Fibroblast of villous mesenchyme (primary cell): ENCODE measurements around the gene ATP8A2. TPM values are rescaled to one million over a fixed set of nuclear protein-coding genes. Genes with fewer than 3 reads are reported as not detected.
"Not testable (repeated sequence)": the region's sequence is repeated elsewhere in the genome, so short reads cannot be mapped to it uniquely, and the experiment has no call there.

Experiments
- DNase-seq: peaks from one replicate; pipeline ENCODE4 v3.0.0-alpha.2; 2010; ENCODE audit warnings: low read depth
- H3K4me3 ChIP-seq: 2 replicates; pipeline ENCODE4 v1.5.1; 2011; ENCODE audit warnings: low read depth, mild to moderate bottlenecking, low read length
- total RNA-seq: library from RNA; depleted of rRNA; stranded (reverse); fragments of >200 nt; gene quantifications from 2 replicates; pipeline ENCODE4 v1.2.3, GENCODE V29; 2012
- TF ChIP-seq, protein P1 (sequence below): IDR thresholded peaks from 2 replicates; pipeline ENCODE4 v1.5.1; 2012; ENCODE audit warnings: low read depth, mild to moderate bottlenecking, low read length; ENCODE audit not compliant: insufficient read depth

Gene ATP8A2
- total RNA-seq, 1 donor: under 0.01 TPM

- H3K4me3 ChIP-seq: no peak overlapping the region
- no peak for DNase-seq
- TF ChIP-seq, protein P1, sequence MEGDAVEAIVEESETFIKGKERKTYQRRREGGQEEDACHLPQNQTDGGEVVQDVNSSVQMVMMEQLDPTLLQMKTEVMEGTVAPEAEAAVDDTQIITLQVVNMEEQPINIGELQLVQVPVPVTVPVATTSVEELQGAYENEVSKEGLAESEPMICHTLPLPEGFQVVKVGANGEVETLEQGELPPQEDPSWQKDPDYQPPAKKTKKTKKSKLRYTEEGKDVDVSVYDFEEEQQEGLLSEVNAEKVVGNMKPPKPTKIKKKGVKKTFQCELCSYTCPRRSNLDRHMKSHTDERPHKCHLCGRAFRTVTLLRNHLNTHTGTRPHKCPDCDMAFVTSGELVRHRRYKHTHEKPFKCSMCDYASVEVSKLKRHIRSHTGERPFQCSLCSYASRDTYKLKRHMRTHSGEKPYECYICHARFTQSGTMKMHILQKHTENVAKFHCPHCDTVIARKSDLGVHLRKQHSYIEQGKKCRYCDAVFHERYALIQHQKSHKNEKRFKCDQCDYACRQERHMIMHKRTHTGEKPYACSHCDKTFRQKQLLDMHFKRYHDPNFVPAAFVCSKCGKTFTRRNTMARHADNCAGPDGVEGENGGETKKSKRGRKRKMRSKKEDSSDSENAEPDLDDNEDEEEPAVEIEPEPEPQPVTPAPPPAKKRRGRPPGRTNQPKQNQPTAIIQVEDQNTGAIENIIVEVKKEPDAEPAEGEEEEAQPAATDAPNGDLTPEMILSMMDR: no peak
Measured at GRCh38 chr13:25507841-25508240, 136.1 kb downstream of the ATP8A2 start.

DNA sequence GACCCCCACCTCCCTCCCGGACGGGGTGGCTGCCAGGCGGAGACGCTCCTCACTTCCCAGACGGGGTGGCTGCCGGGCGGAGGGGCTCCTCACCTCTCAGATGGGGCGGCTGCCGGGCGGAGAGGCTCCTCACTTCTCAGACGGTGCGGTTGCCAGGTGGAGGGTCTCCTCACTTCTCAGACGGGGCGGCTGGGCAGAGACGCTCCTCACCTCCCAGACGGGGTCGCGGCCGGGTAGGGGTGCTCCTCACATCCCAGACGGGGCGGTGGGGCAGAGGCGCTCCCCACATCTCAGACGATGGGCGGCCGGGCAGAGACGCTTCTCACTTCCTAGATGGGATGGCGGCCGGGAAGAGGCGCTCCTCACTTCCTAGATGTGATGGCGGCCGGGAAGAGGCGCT lies 141.3 kb downstream of the ATP8A2 start:
- H3K4me3 ChIP-seq, DNase-seq: not testable (repeated sequence)

DNA sequence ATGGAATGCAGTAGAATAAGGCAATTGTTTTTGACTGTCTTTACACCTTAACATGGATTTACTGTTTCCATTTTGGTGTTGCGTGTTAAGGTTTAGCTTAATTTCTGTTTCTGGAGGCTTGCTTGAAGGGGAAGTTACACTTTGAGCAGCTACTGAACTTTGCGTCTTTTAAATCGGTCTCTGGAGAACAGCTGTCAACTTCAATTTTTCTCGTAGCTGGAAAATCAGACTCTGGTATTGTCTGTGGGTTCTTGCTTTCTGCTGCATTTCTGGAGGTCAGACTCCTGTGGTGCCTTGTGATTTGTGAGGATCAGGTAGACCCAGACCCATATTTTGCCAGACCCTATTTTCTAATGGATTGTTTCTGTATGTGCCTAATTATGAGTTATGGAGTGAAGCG lies 146.7 kb downstream of the ATP8A2 start:
- no peak overlapping the region for H3K4me3 ChIP-seq
- TF ChIP-seq, protein P1: no peak
- no peak for DNase-seq

DNA sequence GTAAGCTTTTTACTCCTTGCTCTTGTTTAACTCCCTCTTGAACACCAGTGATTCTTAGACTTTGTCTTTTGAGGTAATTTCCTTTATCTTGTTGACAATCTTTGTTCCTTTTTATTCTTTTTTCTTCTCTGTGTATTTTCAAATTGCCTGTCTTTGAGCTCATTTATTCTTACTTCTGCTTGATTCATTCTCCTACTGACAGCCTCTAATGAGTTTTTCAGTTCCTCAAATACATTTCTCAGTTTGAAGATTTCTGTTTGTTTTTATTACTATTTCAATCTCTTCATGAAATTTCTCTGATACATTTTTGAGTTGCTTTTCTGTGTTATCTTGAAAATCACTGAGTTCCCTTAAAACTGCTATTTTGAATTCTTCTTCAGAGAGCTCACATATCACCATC lies 154.1 kb downstream of the ATP8A2 start:
- DNase-seq: no peak
- no peak overlapping the region for H3K4me3 ChIP-seq
- TF ChIP-seq, protein P1: no peak

- no peak for DNase-seq
- H3K4me3 ChIP-seq: no peak overlapping the region
- TF ChIP-seq, protein P1: no peak
Measured at GRCh38 chr13:25528266-25528665, 156.5 kb downstream of the ATP8A2 start.

DNA sequence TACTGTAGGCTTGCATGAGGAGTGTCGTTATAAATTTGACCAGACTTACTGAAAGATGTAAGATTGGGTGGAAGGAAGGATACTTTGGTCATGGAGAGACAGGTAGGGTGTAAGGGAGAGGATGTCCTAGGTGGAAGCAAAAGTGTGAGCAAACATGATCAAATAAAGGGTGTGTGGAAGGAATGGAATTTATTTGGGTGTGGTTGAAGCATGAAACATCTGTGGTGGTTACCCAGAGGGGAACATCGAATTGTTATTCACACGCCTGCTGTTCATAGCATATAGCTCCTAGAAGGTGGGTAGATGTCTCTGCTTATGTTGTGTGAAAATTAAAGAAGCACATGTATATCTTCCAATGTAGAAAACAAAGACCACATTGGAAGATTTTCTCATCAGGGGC lies 157.7 kb downstream of the ATP8A2 start:
- H3K4me3 ChIP-seq: no peak overlapping the region
- DNase-seq: no peak
- TF ChIP-seq, protein P1: no peak

GRCh38 chr13:25538276-25538675 lies 166.5 kb downstream of the ATP8A2 start:
- no peak overlapping the region for H3K4me3 ChIP-seq
- TF ChIP-seq, protein P1: no peak
- DNase-seq: no peak
